ENCODE measurements around the gene ADGRB2.

The ADGRB2 gene

GRCh38 chr1:31801458-31801857 lies 37.3 kb upstream of the ADGRB2 start:
- no peaks in the 10 kb centered on the region for H3K36me3 ChIP-seq (ENCODE audit: control insufficient read depth, insufficient read depth, low read length)
- WGBS, 2 experiments = 92% methylated on average over 1 of the region's 1 CpG; no CpG with 5 or more reads in 1 of the 2 experiments
- peaks cover 37% of the 10 kb centered on the region for H3K4me1 ChIP-seq (ENCODE audit: control insufficient read depth, insufficient read depth, low read length)
- H3K4me3 ChIP-seq (ENCODE audit: insufficient read depth, low read depth, low read length) = no peak overlapping the region
- H3K9me3 ChIP-seq (ENCODE audit: control insufficient read depth, low read length) = no peaks in the 10 kb centered on the region
- no peak overlapping the region for H3K27ac ChIP-seq (ENCODE audit: insufficient read depth, low read depth, low read length, poor library complexity, severe bottlenecking)
- no peaks in the 10 kb centered on the region for H3K27me3 ChIP-seq (ENCODE audit: control insufficient read depth, insufficient read depth, low read length, poor library complexity, severe bottlenecking)

GRCh38 chr1:31800674-31800967 lies 36.5 kb upstream of the ADGRB2 start:
- no peak overlapping the region for H3K27ac ChIP-seq (ENCODE audit: insufficient read depth, low read depth, low read length, poor library complexity, severe bottlenecking)
- H3K27me3 ChIP-seq (ENCODE audit: control insufficient read depth, insufficient read depth, low read length, poor library complexity, severe bottlenecking) = no peaks in the 10 kb centered on the region
- 94% methylated on average over 4 of the region's 4 CpGs for WGBS, 2 experiments
- H3K36me3 ChIP-seq (ENCODE audit: control insufficient read depth, insufficient read depth, low read length) = no peaks in the 10 kb centered on the region
- no peak overlapping the region for H3K4me3 ChIP-seq (ENCODE audit: insufficient read depth, low read depth, low read length)
- no peaks in the 10 kb centered on the region for H3K9me3 ChIP-seq (ENCODE audit: control insufficient read depth, low read length)
- peaks cover 37% of the 10 kb centered on the region for H3K4me1 ChIP-seq (ENCODE audit: control insufficient read depth, insufficient read depth, low read length)

- peaks cover 37% of the 10 kb centered on the region for H3K4me1 ChIP-seq (ENCODE audit: control insufficient read depth, insufficient read depth, low read length)
- WGBS, 2 experiments = 85 to 88% methylated on average over 16 of the region's 16 CpGs
- H3K4me3 ChIP-seq (ENCODE audit: insufficient read depth, low read depth, low read length) = no peak overlapping the region
- H3K27ac ChIP-seq (ENCODE audit: insufficient read depth, low read depth, low read length, poor library complexity, severe bottlenecking) = no peak overlapping the region
- H3K27me3 ChIP-seq (ENCODE audit: control insufficient read depth, insufficient read depth, low read length, poor library complexity, severe bottlenecking) = no peaks in the 10 kb centered on the region
- no peaks in the 10 kb centered on the region for H3K9me3 ChIP-seq (ENCODE audit: control insufficient read depth, low read length)
- H3K36me3 ChIP-seq (ENCODE audit: control insufficient read depth, insufficient read depth, low read length) = no peaks in the 10 kb centered on the region
Measured at GRCh38 chr1:31799895-31800673, 35.9 kb upstream of the ADGRB2 start.

- H3K4me1 ChIP-seq (ENCODE audit: control insufficient read depth, insufficient read depth, low read length) = peaks cover 37% of the 10 kb centered on the region
- no peaks in the 10 kb centered on the region for H3K36me3 ChIP-seq (ENCODE audit: control insufficient read depth, insufficient read depth, low read length)
- no peaks in the 10 kb centered on the region for H3K27me3 ChIP-seq (ENCODE audit: control insufficient read depth, insufficient read depth, low read length, poor library complexity, severe bottlenecking)
- H3K27ac ChIP-seq (ENCODE audit: insufficient read depth, low read depth, low read length, poor library complexity, severe bottlenecking) = no peak overlapping the region
- H3K4me3 ChIP-seq (ENCODE audit: insufficient read depth, low read depth, low read length) = no peak overlapping the region
- H3K9me3 ChIP-seq (ENCODE audit: control insufficient read depth, low read length) = no peaks in the 10 kb centered on the region
- WGBS, 2 experiments = 87 to 89% methylated on average over 9 of the region's 9 CpGs
Measured at GRCh38 chr1:31799196-31799894, 35.2 kb upstream of the ADGRB2 start.

- WGBS, 2 experiments = 63 to 64% methylated on average over 17 of the region's 17 CpGs
- H3K9me3 ChIP-seq (ENCODE audit: control insufficient read depth, low read length) = no peaks in the 10 kb centered on the region
- no peak overlapping the region for H3K27ac ChIP-seq (ENCODE audit: insufficient read depth, low read depth, low read length, poor library complexity, severe bottlenecking)
- H3K27me3 ChIP-seq (ENCODE audit: control insufficient read depth, insufficient read depth, low read length, poor library complexity, severe bottlenecking) = no peaks in the 10 kb centered on the region
- H3K4me1 ChIP-seq (ENCODE audit: control insufficient read depth, insufficient read depth, low read length) = peaks cover 37% of the 10 kb centered on the region
- H3K4me3 ChIP-seq (ENCODE audit: insufficient read depth, low read depth, low read length) = no peak overlapping the region
- H3K36me3 ChIP-seq (ENCODE audit: control insufficient read depth, insufficient read depth, low read length) = no peaks in the 10 kb centered on the region
Measured at GRCh38 chr1:31798433-31799195, 34.5 kb upstream of the ADGRB2 start.

- WGBS, 2 experiments = 66% methylated on average over 8 of the region's 8 CpGs
Measured at GRCh38 chr1:31798086-31798432, 33.9 kb upstream of the ADGRB2 start.

GRCh38 chr1:31797216-31797615 lies 33.1 kb upstream of the ADGRB2 start:
- Histone ChIP-seq H3K9me3 (ENCODE audit: control insufficient read depth, low read length) (no peaks in the 10 kb centered on the region), H3K4me3 (ENCODE audit: insufficient read depth, low read depth, low read length) (no peak overlapping the region), H3K27me3 (ENCODE audit: control insufficient read depth, insufficient read depth, low read length, poor library complexity, severe bottlenecking) (no peaks in the 10 kb centered on the region), H3K4me1 (ENCODE audit: control insufficient read depth, insufficient read depth, low read length) (peaks cover 37% of the 10 kb centered on the region), H3K36me3 (ENCODE audit: control insufficient read depth, insufficient read depth, low read length) (no peaks in the 10 kb centered on the region), H3K27ac (ENCODE audit: insufficient read depth, low read depth, low read length, poor library complexity, severe bottlenecking) (no peak overlapping the region)
- WGBS, 2 experiments = 87 to 92% methylated on average over 5 of the region's 5 CpGs

More at GRCh38 chr1:31798086-31798432, 33.9 kb upstream of the ADGRB2 start:
- no peaks in the 10 kb centered on the region for H3K9me3 ChIP-seq (ENCODE audit: control insufficient read depth, low read length)
- no peaks in the 10 kb centered on the region for H3K27me3 ChIP-seq (ENCODE audit: control insufficient read depth, insufficient read depth, low read length, poor library complexity, severe bottlenecking)
- H3K36me3 ChIP-seq (ENCODE audit: control insufficient read depth, insufficient read depth, low read length) = no peaks in the 10 kb centered on the region
- H3K4me3 ChIP-seq (ENCODE audit: insufficient read depth, low read depth, low read length) = no peak overlapping the region
- H3K4me1 ChIP-seq (ENCODE audit: control insufficient read depth, insufficient read depth, low read length) = peaks cover 37% of the 10 kb centered on the region
- H3K27ac ChIP-seq (ENCODE audit: insufficient read depth, low read depth, low read length, poor library complexity, severe bottlenecking) = no peak overlapping the region

- Histone ChIP-seq H3K4me1 (ENCODE audit: control insufficient read depth, insufficient read depth, low read length) (peaks cover 37% of the 10 kb centered on the region), H3K4me3 (ENCODE audit: insufficient read depth, low read depth, low read length) (no peak overlapping the region), H3K36me3 (ENCODE audit: control insufficient read depth, insufficient read depth, low read length) (no peaks in the 10 kb centered on the region), H3K27me3 (ENCODE audit: control insufficient read depth, insufficient read depth, low read length, poor library complexity, severe bottlenecking) (no peaks in the 10 kb centered on the region), H3K9me3 (ENCODE audit: control insufficient read depth, low read length) (no peaks in the 10 kb centered on the region), H3K27ac (ENCODE audit: insufficient read depth, low read depth, low read length, poor library complexity, severe bottlenecking) (no peak overlapping the region)
- WGBS, 2 experiments = 93 to 94% methylated on average over 7 of the region's 7 CpGs
Measured at GRCh38 chr1:31796707-31797106, 32.6 kb upstream of the ADGRB2 start.

- Histone ChIP-seq H3K27ac (ENCODE audit: insufficient read depth, low read depth, low read length, poor library complexity, severe bottlenecking) (no peak overlapping the region), H3K36me3 (ENCODE audit: control insufficient read depth, insufficient read depth, low read length) (no peaks in the 10 kb centered on the region), H3K4me3 (ENCODE audit: insufficient read depth, low read depth, low read length) (no peak overlapping the region), H3K4me1 (ENCODE audit: control insufficient read depth, insufficient read depth, low read length) (peaks cover 37% of the 10 kb centered on the region), H3K27me3 (ENCODE audit: control insufficient read depth, insufficient read depth, low read length, poor library complexity, severe bottlenecking) (no peaks in the 10 kb centered on the region), H3K9me3 (ENCODE audit: control insufficient read depth, low read length) (no peaks in the 10 kb centered on the region)
- WGBS, 2 experiments = 94 to 95% methylated on average over 13 of the region's 13 CpGs
Measured at GRCh38 chr1:31795801-31796621, 31.9 kb upstream of the ADGRB2 start.
